H1 (cell line): ENCODE results near the gene PLCB1.

Experiments
- ATF3 ChIP-seq: IDR thresholded peaks from 2 replicates; pipeline ENCODE4 v1.6.1; 2011; ENCODE audit warnings: low read depth, mild to moderate bottlenecking, low read length; ENCODE audit not compliant: insufficient read depth
- BACH1 ChIP-seq: IDR thresholded peaks from 2 replicates; pipeline ENCODE4 v1.6.1; 2012; ENCODE audit warnings: low read length, improper control_type of control experiment
- CBX8 ChIP-seq: fragments of 300-800, 300-1000 bp; sonication (generic); IDR thresholded peaks from 2 replicates; pipeline ENCODE4 v1.7.1; 2016; ENCODE audit warnings: low read depth, low read length, borderline replicate concordance
- CHD2 ChIP-seq: IDR thresholded peaks from 2 replicates; pipeline ENCODE4 v1.6.1; 2012; ENCODE audit warnings: low read length, improper control_type of control experiment
- CREB1 ChIP-seq: IDR thresholded peaks from 2 replicates; pipeline ENCODE4 v1.6.1; 2012; ENCODE audit warnings: inconsistent platforms
- EGR1 ChIP-seq: IDR thresholded peaks from 2 replicates; pipeline ENCODE4 v1.6.1; 2011; ENCODE audit warnings: low read depth, low read length, borderline replicate concordance
- EP300 ChIP-seq, 2 experiments: IDR thresholded peaks; 1 replicate in 1 of 2; 2 replicates in 1 of 2; pipeline ENCODE4 v1.6.1; 2011 to 2012; ENCODE audit warnings: low read depth in 2 of 2, low read length in 2 of 2, mild to moderate bottlenecking in 2 of 2, borderline replicate concordance in 1 of 2, inconsistent platforms in 1 of 2, moderate library complexity in 1 of 2
- HDAC2 ChIP-seq, 2 experiments: fragments of 300-600 bp in 1 of 2; sonication (generic) in 1 of 2; IDR thresholded peaks; 2 replicates each; pipeline ENCODE4 v1.6.1; 2011 to 2012; ENCODE audit warnings: low read depth in 2 of 2, low read length in 2 of 2, mild to moderate bottlenecking in 2 of 2, moderate library complexity in 2 of 2, borderline replicate concordance in 1 of 2, inconsistent platforms in 1 of 2
- JUND ChIP-seq: IDR thresholded peaks from 2 replicates; pipeline ENCODE4 v1.6.1; 2011; ENCODE audit warnings: mild to moderate bottlenecking, improper control_type of control experiment, low read length
- POLR2A ChIP-seq, 2 experiments: IDR thresholded peaks; 1 replicate in 1 of 2; 2 replicates in 1 of 2; pipeline ENCODE4 v1.6.1; 2011; ENCODE audit warnings: low read depth in 2 of 2, low read length in 2 of 2, mild to moderate bottlenecking in 2 of 2; ENCODE audit errors: control extremely low read depth in 1 of 2
- POLR2AphosphoS5 ChIP-seq: IDR thresholded peaks from 2 replicates; pipeline ENCODE4 v1.6.1; 2011; ENCODE audit warnings: low read depth, low read length
- USF2 ChIP-seq: IDR thresholded peaks from 2 replicates; pipeline ENCODE4 v1.6.1; 2011; ENCODE audit warnings: low read length, improper control_type of control experiment
- TF ChIP-seq, protein P1 (sequence below), 3 experiments: IDR thresholded peaks; 1 replicate in 2 of 3; 2 replicates in 1 of 3; pipeline versions ENCODE4 v1.5.1 to v1.6.1; 2011; ENCODE audit warnings: low read length in 3 of 3, mild to moderate bottlenecking in 3 of 3, inconsistent platforms in 2 of 3, low read depth in 1 of 3, moderate library complexity in 1 of 3; ENCODE audit not compliant: insufficient read depth in 1 of 3; ENCODE audit errors: control extremely low read depth in 1 of 3

DNA sequence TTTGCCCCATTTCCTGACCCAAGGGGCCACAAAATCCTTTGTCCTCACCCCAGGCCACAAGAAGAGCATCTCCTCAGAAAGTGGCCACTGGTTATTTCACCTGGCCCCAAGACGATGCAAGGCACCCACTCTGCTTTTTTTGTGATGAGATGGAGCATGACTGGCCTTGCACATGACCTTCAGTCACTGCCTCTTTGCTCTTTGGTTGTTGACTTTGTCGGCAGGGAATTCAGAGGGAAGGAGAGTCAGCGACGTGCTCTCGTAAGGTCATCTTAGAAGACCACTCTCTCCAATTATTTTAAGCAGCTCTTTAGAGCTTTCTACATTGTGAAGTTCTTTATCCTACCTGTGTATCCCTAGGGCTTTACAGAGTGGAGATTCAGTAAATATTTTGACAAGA lies 306.7 kb downstream of the PLCB1 start:
- TF ChIP-seq CREB1 (no peak), POLR2A (IDR thresholded peaks at IDR 0.05; ENCODE audit: control extremely low read depth in 1 of 2, low read depth in 2 of 2, low read length in 2 of 2) (no peak), CBX8 (no peak), EGR1 (no peak), POLR2AphosphoS5 (no peak), USF2 (no peak), JUND (no peak), BACH1 (no peak), ATF3 (no peak), CHD2 (no peak), EP300 (IDR thresholded peaks at IDR 0.05; ENCODE audit: borderline replicate concordance in 1 of 2, low read depth in 2 of 2, low read length in 2 of 2) (no peak), HDAC2 (IDR thresholded peaks at IDR 0.05; ENCODE audit: borderline replicate concordance in 1 of 2, low read depth in 2 of 2, low read length in 2 of 2) (no peak)
- TF ChIP-seq, protein P1, sequence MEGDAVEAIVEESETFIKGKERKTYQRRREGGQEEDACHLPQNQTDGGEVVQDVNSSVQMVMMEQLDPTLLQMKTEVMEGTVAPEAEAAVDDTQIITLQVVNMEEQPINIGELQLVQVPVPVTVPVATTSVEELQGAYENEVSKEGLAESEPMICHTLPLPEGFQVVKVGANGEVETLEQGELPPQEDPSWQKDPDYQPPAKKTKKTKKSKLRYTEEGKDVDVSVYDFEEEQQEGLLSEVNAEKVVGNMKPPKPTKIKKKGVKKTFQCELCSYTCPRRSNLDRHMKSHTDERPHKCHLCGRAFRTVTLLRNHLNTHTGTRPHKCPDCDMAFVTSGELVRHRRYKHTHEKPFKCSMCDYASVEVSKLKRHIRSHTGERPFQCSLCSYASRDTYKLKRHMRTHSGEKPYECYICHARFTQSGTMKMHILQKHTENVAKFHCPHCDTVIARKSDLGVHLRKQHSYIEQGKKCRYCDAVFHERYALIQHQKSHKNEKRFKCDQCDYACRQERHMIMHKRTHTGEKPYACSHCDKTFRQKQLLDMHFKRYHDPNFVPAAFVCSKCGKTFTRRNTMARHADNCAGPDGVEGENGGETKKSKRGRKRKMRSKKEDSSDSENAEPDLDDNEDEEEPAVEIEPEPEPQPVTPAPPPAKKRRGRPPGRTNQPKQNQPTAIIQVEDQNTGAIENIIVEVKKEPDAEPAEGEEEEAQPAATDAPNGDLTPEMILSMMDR (IDR thresholded peaks at IDR 0.05; ENCODE audit: control extremely low read depth in 1 of 3, insufficient read depth in 1 of 3, low read depth in 1 of 3, low read length in 3 of 3): no peak
